HL-60 (cell line): Measurements from ENCODE around the gene HTR4.

Source experiments
- GABPA ChIP-seq: IDR thresholded peaks from 2 replicates; pipeline ENCODE4 v1.6.1; 2012; ENCODE audit warnings: low read depth
- POLR2AphosphoS5 ChIP-seq: IDR thresholded peaks from 2 replicates; pipeline ENCODE4 v1.6.1; 2012; ENCODE audit warnings: low read depth
- TF ChIP-seq, protein P1 (sequence below): IDR thresholded peaks from 2 replicates; pipeline ENCODE4 v1.6.1; 2012; ENCODE audit warnings: low read depth; ENCODE audit not compliant: insufficient replicate concordance
- TF ChIP-seq, protein P2 (sequence below): IDR thresholded peaks from one replicate; pipeline ENCODE4 v1.5.1; 2011; ENCODE audit warnings: low read length, control low read depth, inconsistent platforms; ENCODE audit not compliant: insufficient read depth

DNA sequence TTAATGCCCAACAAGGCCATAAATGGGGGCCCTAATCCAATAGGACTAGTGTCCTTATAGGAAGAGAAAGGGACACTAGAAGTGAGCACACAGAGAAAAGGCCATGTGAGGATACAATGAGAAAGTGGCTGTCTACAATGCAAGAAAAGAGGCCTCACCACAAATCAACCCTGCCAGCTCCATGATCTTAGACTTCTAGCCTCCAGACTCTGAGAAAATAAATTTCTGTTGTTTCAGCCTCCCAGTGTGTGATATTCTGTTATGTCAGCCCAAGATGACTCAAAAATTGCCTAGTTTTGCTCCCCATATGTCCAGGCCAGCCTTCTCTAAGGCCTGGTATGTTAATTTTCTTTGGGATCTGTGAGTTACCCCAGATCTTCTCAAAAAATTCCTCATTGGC lies 32.3 kb upstream of the HTR4 start:
- TF ChIP-seq, protein P1, sequence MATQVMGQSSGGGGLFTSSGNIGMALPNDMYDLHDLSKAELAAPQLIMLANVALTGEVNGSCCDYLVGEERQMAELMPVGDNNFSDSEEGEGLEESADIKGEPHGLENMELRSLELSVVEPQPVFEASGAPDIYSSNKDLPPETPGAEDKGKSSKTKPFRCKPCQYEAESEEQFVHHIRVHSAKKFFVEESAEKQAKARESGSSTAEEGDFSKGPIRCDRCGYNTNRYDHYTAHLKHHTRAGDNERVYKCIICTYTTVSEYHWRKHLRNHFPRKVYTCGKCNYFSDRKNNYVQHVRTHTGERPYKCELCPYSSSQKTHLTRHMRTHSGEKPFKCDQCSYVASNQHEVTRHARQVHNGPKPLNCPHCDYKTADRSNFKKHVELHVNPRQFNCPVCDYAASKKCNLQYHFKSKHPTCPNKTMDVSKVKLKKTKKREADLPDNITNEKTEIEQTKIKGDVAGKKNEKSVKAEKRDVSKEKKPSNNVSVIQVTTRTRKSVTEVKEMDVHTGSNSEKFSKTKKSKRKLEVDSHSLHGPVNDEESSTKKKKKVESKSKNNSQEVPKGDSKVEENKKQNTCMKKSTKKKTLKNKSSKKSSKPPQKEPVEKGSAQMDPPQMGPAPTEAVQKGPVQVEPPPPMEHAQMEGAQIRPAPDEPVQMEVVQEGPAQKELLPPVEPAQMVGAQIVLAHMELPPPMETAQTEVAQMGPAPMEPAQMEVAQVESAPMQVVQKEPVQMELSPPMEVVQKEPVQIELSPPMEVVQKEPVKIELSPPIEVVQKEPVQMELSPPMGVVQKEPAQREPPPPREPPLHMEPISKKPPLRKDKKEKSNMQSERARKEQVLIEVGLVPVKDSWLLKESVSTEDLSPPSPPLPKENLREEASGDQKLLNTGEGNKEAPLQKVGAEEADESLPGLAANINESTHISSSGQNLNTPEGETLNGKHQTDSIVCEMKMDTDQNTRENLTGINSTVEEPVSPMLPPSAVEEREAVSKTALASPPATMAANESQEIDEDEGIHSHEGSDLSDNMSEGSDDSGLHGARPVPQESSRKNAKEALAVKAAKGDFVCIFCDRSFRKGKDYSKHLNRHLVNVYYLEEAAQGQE = no peak
- TF ChIP-seq, protein P2, sequence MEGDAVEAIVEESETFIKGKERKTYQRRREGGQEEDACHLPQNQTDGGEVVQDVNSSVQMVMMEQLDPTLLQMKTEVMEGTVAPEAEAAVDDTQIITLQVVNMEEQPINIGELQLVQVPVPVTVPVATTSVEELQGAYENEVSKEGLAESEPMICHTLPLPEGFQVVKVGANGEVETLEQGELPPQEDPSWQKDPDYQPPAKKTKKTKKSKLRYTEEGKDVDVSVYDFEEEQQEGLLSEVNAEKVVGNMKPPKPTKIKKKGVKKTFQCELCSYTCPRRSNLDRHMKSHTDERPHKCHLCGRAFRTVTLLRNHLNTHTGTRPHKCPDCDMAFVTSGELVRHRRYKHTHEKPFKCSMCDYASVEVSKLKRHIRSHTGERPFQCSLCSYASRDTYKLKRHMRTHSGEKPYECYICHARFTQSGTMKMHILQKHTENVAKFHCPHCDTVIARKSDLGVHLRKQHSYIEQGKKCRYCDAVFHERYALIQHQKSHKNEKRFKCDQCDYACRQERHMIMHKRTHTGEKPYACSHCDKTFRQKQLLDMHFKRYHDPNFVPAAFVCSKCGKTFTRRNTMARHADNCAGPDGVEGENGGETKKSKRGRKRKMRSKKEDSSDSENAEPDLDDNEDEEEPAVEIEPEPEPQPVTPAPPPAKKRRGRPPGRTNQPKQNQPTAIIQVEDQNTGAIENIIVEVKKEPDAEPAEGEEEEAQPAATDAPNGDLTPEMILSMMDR = no peak
- TF ChIP-seq POLR2AphosphoS5 (no peak), GABPA (no peak)
